HUES6 (cell line): ENCODE measurements around the gene SAE1.
A peak's percentile ranks its signal among the peaks of the same experiment; 100 is the strongest.

Source experiments
- H3K27ac ChIP-seq: 2 replicates; pipeline ENCODE4 v1.7.0; 2013; ENCODE audit warnings: low read depth, mild to moderate bottlenecking, low read length, inconsistent platforms
- H3K27me3 ChIP-seq: 2 replicates; pipeline ENCODE4 v1.6.1; 2013; ENCODE audit warnings: low read length; ENCODE audit not compliant: control insufficient read depth, insufficient read depth
- H3K36me3 ChIP-seq: 2 replicates; pipeline ENCODE4 v1.6.1; 2013; ENCODE audit warnings: low read length; ENCODE audit not compliant: control insufficient read depth, insufficient read depth
- H3K4me1 ChIP-seq: 2 replicates; pipeline ENCODE4 v1.6.1; 2013; ENCODE audit warnings: low read length; ENCODE audit not compliant: control insufficient read depth, insufficient read depth
- H3K4me3 ChIP-seq: 2 replicates; pipeline ENCODE4 v1.5.1; 2013; ENCODE audit warnings: low read depth, low read length
- H3K9ac ChIP-seq: one replicate; pipeline ENCODE4 v1.6.1; 2013; ENCODE audit warnings: mild to moderate bottlenecking, low read length
- H3K9me3 ChIP-seq: 2 replicates; pipeline ENCODE4 v1.6.1; 2013; ENCODE audit warnings: low read depth, low read length; ENCODE audit not compliant: control insufficient read depth, insufficient read depth

The SAE1 gene

GRCh38 chr19:47226426-47227351 lies 96.1 kb downstream of the SAE1 start:
- Histone ChIP-seq H3K9ac (peak overlapping the region; percentile 81), H3K4me3 (peak overlapping the region; percentile 86), H3K27ac (peak overlapping the region; percentile 90), H3K36me3 (peaks cover 17% of the 10 kb centered on the region), H3K4me1 (peaks cover 34% of the 10 kb centered on the region), H3K27me3 (no peaks in the 10 kb centered on the region; the same call in 1 of the 2 replicates), H3K9me3 (no peaks in the 10 kb centered on the region)

GRCh38 chr19:47227352-47228167 lies 96.9 kb downstream of the SAE1 start:
- H3K9ac ChIP-seq, result peak overlapping the region; percentile 81
- peak overlapping the region; percentile 86 for H3K4me3 ChIP-seq
- H3K27ac ChIP-seq, result peak overlapping the region; percentile 90

GRCh38 chr19:47228168-47228936 lies 97.7 kb downstream of the SAE1 start:
- Histone ChIP-seq H3K9me3 (no peaks in the 10 kb centered on the region), H3K27ac (peak overlapping the region; percentile 90; the same call in 1 of the 2 replicates), H3K27me3 (no peaks in the 10 kb centered on the region; the same call in 1 of the 2 replicates), H3K4me1 (peaks cover 42% of the 10 kb centered on the region), H3K36me3 (peaks cover 9% of the 10 kb centered on the region), H3K9ac (peak overlapping the region; percentile 82), H3K4me3 (peak overlapping the region; percentile 86)

More at GRCh38 chr19:47227352-47228167, 96.9 kb downstream of the SAE1 start:
- H3K9me3 ChIP-seq, result no peaks in the 10 kb centered on the region
- peaks cover 41% of the 10 kb centered on the region for H3K4me1 ChIP-seq
- peaks cover 9% of the 10 kb centered on the region for H3K36me3 ChIP-seq
- H3K27me3 ChIP-seq, result no peaks in the 10 kb centered on the region; the same call in 1 of the 2 replicates

- Histone ChIP-seq H3K4me1 (peaks cover 42% of the 10 kb centered on the region), H3K27me3 (no peaks in the 10 kb centered on the region; the same call in 1 of the 2 replicates), H3K36me3 (0 out of 2 replicates have a peak, but pooled peaks cover 5% of the 10 kb centered on the region), H3K4me3 (peak overlapping the region; percentile 86), H3K27ac (no peak overlapping the region), H3K9me3 (no peaks in the 10 kb centered on the region), H3K9ac (peak overlapping the region; percentile 82)
Measured at GRCh38 chr19:47228937-47229675, 98.5 kb downstream of the SAE1 start.

- 0 out of 2 replicates have a peak, but pooled peaks cover 5% of the 10 kb centered on the region for H3K36me3 ChIP-seq
- H3K9ac ChIP-seq, result peak overlapping the region; percentile 82
- H3K4me1 ChIP-seq, result peaks cover 42% of the 10 kb centered on the region
- H3K27ac ChIP-seq, result no peak overlapping the region
- no peaks in the 10 kb centered on the region for H3K9me3 ChIP-seq
- H3K4me3 ChIP-seq, result peak overlapping the region; percentile 86
- no peaks in the 10 kb centered on the region; the same call in 1 of the 2 replicates for H3K27me3 ChIP-seq
Measured at GRCh38 chr19:47229676-47230053, 99.0 kb downstream of the SAE1 start.

GRCh38 chr19:47230054-47230920 lies 99.7 kb downstream of the SAE1 start:
- peak overlapping the region; percentile 68; the same call in 1 of the 2 replicates for H3K27ac ChIP-seq

GRCh38 chr19:47230921-47231214 lies 100.2 kb downstream of the SAE1 start, which contains the start of gene BBC3:
BBC3 (minus strand) TSS chr19:47231199; CDS start chr19:47228431, 2,768 bp downstream.
- Histone ChIP-seq H3K9me3 (no peaks in the 10 kb centered on the region), H3K9ac (peak within 1 kb of the TSS; percentile 93), H3K4me3 (peak within 1 kb of the TSS; percentile 86), H3K4me1 (peaks cover 34% of the 10 kb centered on the region), H3K27ac (peak within 1 kb of the TSS; percentile 68), H3K27me3 (no peaks in the 10 kb centered on the region; the same call in 1 of the 2 replicates), H3K36me3 (no peaks in the 10 kb centered on the region)

More at GRCh38 chr19:47230054-47230920, 99.7 kb downstream of the SAE1 start:
- no peaks in the 10 kb centered on the region; the same call in 1 of the 2 replicates for H3K27me3 ChIP-seq
- no peaks in the 10 kb centered on the region for H3K9me3 ChIP-seq
- H3K36me3 ChIP-seq, result 0 out of 2 replicates have a peak, but pooled peaks cover 2% of the 10 kb centered on the region
- H3K9ac ChIP-seq, result peak overlapping the region; percentile 82
- H3K4me3 ChIP-seq, result peak overlapping the region; percentile 86
- peaks cover 40% of the 10 kb centered on the region for H3K4me1 ChIP-seq

- Histone ChIP-seq H3K36me3 (no peaks in the 10 kb centered on the region), H3K4me3 (peak overlapping the region; percentile 86), H3K9ac (peak overlapping the region; percentile 93), H3K9me3 (no peaks in the 10 kb centered on the region), H3K4me1 (peaks cover 34% of the 10 kb centered on the region), H3K27me3 (no peaks in the 10 kb centered on the region; the same call in 1 of the 2 replicates), H3K27ac (peak overlapping the region; percentile 66)
Measured at GRCh38 chr19:47231215-47232054, 100.8 kb downstream of the SAE1 start.
